Middle frontal gyrus (tissue), 1 donor: ENCODE data around the gene PPP1R2C.
A peak's percentile ranks its signal among the peaks of the same experiment; 100 is the strongest.

Experiments
- DNase-seq: peaks from one replicate; pipeline ENCODE4 v3.0.0-alpha.2; 2015; ENCODE audit warnings: low spot score; ENCODE audit errors: extremely low spot score

PPP1R2C gene

GRCh38 chrX:42778096-42778495 is at the start of gene PPP1R2C:
PPP1R2C (minus strand) TSS chrX:42778163; CDS start chrX:42778079, 84 bp downstream.
- no peak for DNase-seq

- no peak for DNase-seq
These were observed 47.2 kb upstream of the PPP1R2C start for GRCh38 chrX:42825201-42825600.

GRCh38 chrX:42824541-42824940 is 46.6 kb upstream of the PPP1R2C start:
- no peak for DNase-seq

- DNase-seq = no peak
These were observed 45.5 kb upstream of the PPP1R2C start for GRCh38 chrX:42823443-42823842.

- DNase-seq = no peak
These were observed 44.0 kb upstream of the PPP1R2C start for GRCh38 chrX:42821803-42822443.

- no peak for DNase-seq
These were observed 40.4 kb upstream of the PPP1R2C start for GRCh38 chrX:42818151-42818921.

- no peak for DNase-seq
These were observed 31.6 kb upstream of the PPP1R2C start for GRCh38 chrX:42809569-42809968.

GRCh38 chrX:42807393-42807792 is 29.4 kb upstream of the PPP1R2C start:
- DNase-seq = no peak

GRCh38 chrX:42804524-42804923 is 26.6 kb upstream of the PPP1R2C start:
- no peak for DNase-seq

GRCh38 chrX:42803320-42803719 is 25.4 kb upstream of the PPP1R2C start:
- no peak for DNase-seq

GRCh38 chrX:42797651-42798269 is 19.8 kb upstream of the PPP1R2C start:
- DNase-seq = no peak

GRCh38 chrX:42783451-42783850 is 5.5 kb upstream of the PPP1R2C start:
- DNase-seq = no peak

GRCh38 chrX:42776195-42776594 is 1.8 kb downstream of the PPP1R2C start:
- no peak for DNase-seq

- no peak for DNase-seq
These were observed 5.1 kb downstream of the PPP1R2C start for GRCh38 chrX:42772874-42773273.

GRCh38 chrX:42771506-42772335 is 6.2 kb downstream of the PPP1R2C start:
- no peak for DNase-seq

GRCh38 chrX:42770566-42770965 is 7.4 kb downstream of the PPP1R2C start:
- DNase-seq = no peak

- DNase-seq = no peak
These were observed 18.1 kb downstream of the PPP1R2C start for GRCh38 chrX:42759881-42760280.

- DNase-seq = peak; percentile 16
These were observed 22.1 kb downstream of the PPP1R2C start for GRCh38 chrX:42755815-42756214.

- DNase-seq = no peak
These were observed 23.4 kb downstream of the PPP1R2C start for GRCh38 chrX:42754603-42755002.

GRCh38 chrX:42754115-42754514 is 23.8 kb downstream of the PPP1R2C start:
- DNase-seq = no peak

- DNase-seq = no peak
These were observed 25.2 kb downstream of the PPP1R2C start for GRCh38 chrX:42752730-42753129.

- DNase-seq = no peak
These were observed 26.4 kb downstream of the PPP1R2C start for GRCh38 chrX:42751573-42751972.
